ENCODE data around the gene TMX2. TPM values are rescaled to one million over a fixed set of nuclear protein-coding genes. Genes with fewer than 3 reads are reported as not detected.

The TMX2 gene
- total and polyA plus RNA-seq, 5 donors from 2014 or later = 33.3 to 92.4 (median 68.7) TPM

- peak overlapping the region; percentile 65 to 92 (median 80) for H3K27ac Mint-ChIP-seq
- no peak for DNase-seq
- H3K36me3 Mint-ChIP-seq = peaks cover 14% of the 10 kb centered on the region
- Histone ChIP-seq H3K27me3 (ENCODE audit: control insufficient read depth, insufficient read depth, low read length) (no peaks in the 10 kb centered on the region), H3K4me1 (ENCODE audit: control insufficient read depth, insufficient read depth, low read length, poor library complexity, severe bottlenecking) (peaks cover 19% of the 10 kb centered on the region), H3K9me3 (ENCODE audit: control insufficient read depth in 2 of 2, low read length in 2 of 2) (no peaks in the 10 kb centered on the region), H3K36me3 (ENCODE audit: control insufficient read depth, insufficient read depth, low read length) (peaks cover 26% of the 10 kb centered on the region), H3K27ac (ENCODE audit: insufficient read depth, low read length, poor library complexity, severe bottlenecking) (no peak overlapping the region), H3K4me3 (ENCODE audit: low read depth, low read length) (no peak overlapping the region)
- peaks cover 4% of the 10 kb centered on the region for H3K27me3 Mint-ChIP-seq
- peak overlapping the region in 3 of 4 donors; percentile 31 to 86 (median 58) for H3K4me3 Mint-ChIP-seq
- H3K9me3 Mint-ChIP-seq = no peaks in the 10 kb centered on the region
- no peak for ATAC-seq (ENCODE audit: low read depth in 2 of 2)
- peaks cover 17 to 49% (median 26%) of the 10 kb centered on the region in 4 donors for H3K4me1 Mint-ChIP-seq
Measured at GRCh38 chr11:57744357-57744756, 32.0 kb downstream of the TMX2 start.

- no peak overlapping the region for H3K4me3 ChIP-seq (ENCODE audit: low read depth, low read length)
- ATAC-seq (ENCODE audit: low read depth in 2 of 2) = no peak
- no peaks in the 10 kb centered on the region for H3K9me3 ChIP-seq (ENCODE audit: control insufficient read depth in 2 of 2, low read length in 2 of 2)
- Mint-ChIP-seq H3K9me3 (no peaks in the 10 kb centered on the region), H3K27ac (peak overlapping the region in 2 of 3 donors; percentile 52 to 74), H3K36me3 (peaks cover 11% of the 10 kb centered on the region), H3K4me3 (peak overlapping the region in 2 of 4 donors; percentile 35 to 58), H3K4me1 (peaks cover 17 to 47% (median 26%) of the 10 kb centered on the region in 4 donors), H3K27me3 (peaks cover 4% of the 10 kb centered on the region)
- no peak for DNase-seq
- H3K4me1 ChIP-seq (ENCODE audit: control insufficient read depth, insufficient read depth, low read length, poor library complexity, severe bottlenecking) = peaks cover 19% of the 10 kb centered on the region
- H3K27ac ChIP-seq (ENCODE audit: insufficient read depth, low read length, poor library complexity, severe bottlenecking) = no peak overlapping the region
- H3K36me3 ChIP-seq (ENCODE audit: control insufficient read depth, insufficient read depth, low read length) = peaks cover 26% of the 10 kb centered on the region
- no peaks in the 10 kb centered on the region for H3K27me3 ChIP-seq (ENCODE audit: control insufficient read depth, insufficient read depth, low read length)
Measured at GRCh38 chr11:57745206-57745605, 32.8 kb downstream of the TMX2 start.

- Histone ChIP-seq H3K36me3 (ENCODE audit: control insufficient read depth, insufficient read depth, low read length) (peaks cover 26% of the 10 kb centered on the region), H3K27ac (ENCODE audit: insufficient read depth, low read length, poor library complexity, severe bottlenecking) (no peak overlapping the region), H3K9me3 (ENCODE audit: control insufficient read depth in 2 of 2, low read length in 2 of 2) (no peaks in the 10 kb centered on the region), H3K4me1 (ENCODE audit: control insufficient read depth, insufficient read depth, low read length, poor library complexity, severe bottlenecking) (peaks cover 12% of the 10 kb centered on the region), H3K4me3 (ENCODE audit: low read depth, low read length) (no peak overlapping the region), H3K27me3 (ENCODE audit: control insufficient read depth, insufficient read depth, low read length) (no peaks in the 10 kb centered on the region)
- H3K4me1 Mint-ChIP-seq = peaks cover 17 to 39% (median 21%) of the 10 kb centered on the region in 4 donors
- peaks cover 14% of the 10 kb centered on the region for H3K36me3 Mint-ChIP-seq
- H3K9me3 Mint-ChIP-seq = no peaks in the 10 kb centered on the region
- peak overlapping the region in 1 of 4 donors; percentile 49 for H3K4me3 Mint-ChIP-seq
- no peaks in the 10 kb centered on the region for H3K27me3 Mint-ChIP-seq
- DNase-seq (no peak), ATAC-seq (ENCODE audit: low read depth in 2 of 2) (no peak)
- H3K27ac Mint-ChIP-seq = peak overlapping the region in 2 of 3 donors; percentile 3 to 85
Measured at GRCh38 chr11:57746920-57747319, 34.5 kb downstream of the TMX2 start.

GRCh38 chr11:57751176-57751575 is 38.8 kb downstream of the TMX2 start:
- DNase-seq (no peak), ATAC-seq (ENCODE audit: low read depth in 2 of 2) (no peak)
- Mint-ChIP-seq H3K4me1 (peaks cover 0 to 12% (median 7%) of the 10 kb centered on the region in 4 donors), H3K27ac (peak overlapping the region in 1 of 3 donors; percentile 48), H3K27me3 (no peaks in the 10 kb centered on the region), H3K4me3 (no peak overlapping the region), H3K9me3 (no peaks in the 10 kb centered on the region), H3K36me3 (peaks cover 9% of the 10 kb centered on the region)
- Histone ChIP-seq H3K4me1 (ENCODE audit: control insufficient read depth, insufficient read depth, low read length, poor library complexity, severe bottlenecking) (no peaks in the 10 kb centered on the region), H3K4me3 (ENCODE audit: low read depth, low read length) (no peak overlapping the region), H3K9me3 (ENCODE audit: control insufficient read depth in 2 of 2, low read length in 2 of 2) (no peaks in the 10 kb centered on the region), H3K27ac (ENCODE audit: insufficient read depth, low read length, poor library complexity, severe bottlenecking) (no peak overlapping the region), H3K36me3 (ENCODE audit: control insufficient read depth, insufficient read depth, low read length) (no peaks in the 10 kb centered on the region), H3K27me3 (ENCODE audit: control insufficient read depth, insufficient read depth, low read length) (no peaks in the 10 kb centered on the region)

GRCh38 chr11:57751676-57752253 is 39.4 kb downstream of the TMX2 start, which contains the start of gene BTBD18:
BTBD18 (minus strand) TSS chr11:57751819; CDS start chr11:57751188, 631 bp downstream.
- Histone ChIP-seq H3K4me3 (ENCODE audit: low read depth, low read length) (no peak within 1 kb of the TSS), H3K36me3 (ENCODE audit: control insufficient read depth, insufficient read depth, low read length) (no peaks in the 10 kb centered on the region), H3K4me1 (ENCODE audit: control insufficient read depth, insufficient read depth, low read length, poor library complexity, severe bottlenecking) (no peaks in the 10 kb centered on the region), H3K27me3 (ENCODE audit: control insufficient read depth, insufficient read depth, low read length) (no peaks in the 10 kb centered on the region), H3K27ac (ENCODE audit: insufficient read depth, low read length, poor library complexity, severe bottlenecking) (no peak within 1 kb of the TSS), H3K9me3 (ENCODE audit: control insufficient read depth in 2 of 2, low read length in 2 of 2) (no peaks in the 10 kb centered on the region)
- Mint-ChIP-seq H3K27me3 (no peaks in the 10 kb centered on the region), H3K4me1 (peaks cover 0 to 11% (median 7%) of the 10 kb centered on the region in 4 donors), H3K36me3 (peaks cover 9% of the 10 kb centered on the region), H3K4me3 (no peak within 1 kb of the TSS), H3K9me3 (no peaks in the 10 kb centered on the region), H3K27ac (peak within 1 kb of the TSS in 1 of 3 donors; percentile 48)
- no peak for ATAC-seq (ENCODE audit: low read depth in 2 of 2)
- DNase-seq = peak in 1 of 3 donors; percentile 47

- DNase-seq (no peak), ATAC-seq (ENCODE audit: low read depth in 2 of 2) (no peak)
- Histone ChIP-seq H3K4me1 (ENCODE audit: control insufficient read depth, insufficient read depth, low read length, poor library complexity, severe bottlenecking) (no peaks in the 10 kb centered on the region), H3K36me3 (ENCODE audit: control insufficient read depth, insufficient read depth, low read length) (no peaks in the 10 kb centered on the region), H3K27me3 (ENCODE audit: control insufficient read depth, insufficient read depth, low read length) (no peaks in the 10 kb centered on the region), H3K4me3 (ENCODE audit: low read depth, low read length) (no peak overlapping the region), H3K27ac (ENCODE audit: insufficient read depth, low read length, poor library complexity, severe bottlenecking) (no peak overlapping the region), H3K9me3 (ENCODE audit: control insufficient read depth in 2 of 2, low read length in 2 of 2) (no peaks in the 10 kb centered on the region)
- H3K9me3 Mint-ChIP-seq = no peaks in the 10 kb centered on the region
- no peaks in the 10 kb centered on the region for H3K27me3 Mint-ChIP-seq
- no peak overlapping the region for H3K4me3 Mint-ChIP-seq
- no peak overlapping the region for H3K27ac Mint-ChIP-seq
- peaks cover 0 to 6% (median 4%) of the 10 kb centered on the region in 4 donors for H3K4me1 Mint-ChIP-seq
- peaks cover 5% of the 10 kb centered on the region for H3K36me3 Mint-ChIP-seq
Measured at GRCh38 chr11:57752954-57753353, 40.6 kb downstream of the TMX2 start.

- Histone ChIP-seq H3K27ac (ENCODE audit: insufficient read depth, low read length, poor library complexity, severe bottlenecking) (no peak overlapping the region), H3K9me3 (ENCODE audit: control insufficient read depth in 2 of 2, low read length in 2 of 2) (no peaks in the 10 kb centered on the region), H3K36me3 (ENCODE audit: control insufficient read depth, insufficient read depth, low read length) (no peaks in the 10 kb centered on the region), H3K4me3 (ENCODE audit: low read depth, low read length) (no peak overlapping the region), H3K4me1 (ENCODE audit: control insufficient read depth, insufficient read depth, low read length, poor library complexity, severe bottlenecking) (no peaks in the 10 kb centered on the region), H3K27me3 (ENCODE audit: control insufficient read depth, insufficient read depth, low read length) (no peaks in the 10 kb centered on the region)
- Mint-ChIP-seq H3K36me3 (peaks cover 4% of the 10 kb centered on the region), H3K4me1 (peaks cover 0 to 3% (median 0%) of the 10 kb centered on the region in 4 donors), H3K9me3 (no peaks in the 10 kb centered on the region), H3K27me3 (no peaks in the 10 kb centered on the region), H3K4me3 (no peak overlapping the region), H3K27ac (no peak overlapping the region)
- DNase-seq (no peak), ATAC-seq (ENCODE audit: low read depth in 2 of 2) (no peak)
Measured at GRCh38 chr11:57758174-57758573, 45.8 kb downstream of the TMX2 start.

Data from CD4-positive, CD25-positive, alpha-beta regulatory T cell (primary cell).